ENCODE results near the gene PFN4. TPM values are rescaled to one million over a fixed set of nuclear protein-coding genes. Genes with fewer than 3 reads are reported as not detected.

The PFN4 gene
- polyA plus RNA-seq, 1 donor from 2014 or later = not detected

DNA sequence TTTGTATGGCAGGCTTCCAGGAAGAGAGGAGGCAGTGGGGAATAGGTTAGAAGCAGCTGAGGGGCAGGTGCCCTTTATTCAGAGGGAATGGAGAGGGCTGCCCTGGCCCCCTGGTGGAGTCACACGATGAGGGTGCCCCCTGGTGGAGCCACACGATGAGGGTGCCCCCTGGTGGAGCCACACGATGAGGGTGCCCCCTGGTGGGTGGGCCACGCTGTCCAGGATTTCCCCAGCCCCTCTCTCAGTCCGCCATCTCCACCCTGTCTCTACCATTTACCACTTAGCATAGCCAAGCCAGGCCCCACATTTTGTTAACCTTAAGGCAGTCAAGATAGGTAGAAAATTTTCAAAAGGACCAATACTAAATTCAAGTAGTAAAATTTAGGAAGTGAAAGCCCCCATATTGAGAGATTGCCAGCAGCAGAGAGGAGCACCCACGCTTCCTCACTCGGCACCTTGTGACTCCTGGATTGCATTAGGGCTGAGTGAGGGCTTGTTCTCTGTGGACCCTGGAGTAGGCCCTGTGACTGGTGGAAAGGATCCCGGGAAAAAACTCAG, 41.4 kb upstream of the PFN4 start:
- no peaks in the 10 kb centered on the region for H3F3A ChIP-seq (ENCODE audit: insufficient read depth, low read length, poor library complexity, severe bottlenecking)
- H2AFZ ChIP-seq (ENCODE audit: low read depth, low read length) = no peak overlapping the region
- no peaks in the 10 kb centered on the region for H3K79me2 ChIP-seq (replicated peaks; ENCODE audit: insufficient read depth, low read length)
- no peak overlapping the region for H3K9ac ChIP-seq (ENCODE audit: low read length)
- H3K4me2 ChIP-seq (ENCODE audit: low read length) = no peak overlapping the region
- H3K36me3 ChIP-seq (ENCODE audit: insufficient read depth, low read length) = no peaks in the 10 kb centered on the region
- no peaks in the 10 kb centered on the region for H3K27me3 ChIP-seq (ENCODE audit: insufficient read depth, low read depth, low read length)
- H3K4me3 ChIP-seq (ENCODE audit: low read length) = no peak overlapping the region
- no peaks in the 10 kb centered on the region for H4K20me1 ChIP-seq (ENCODE audit: insufficient read depth)
- H3K9me2 ChIP-seq (ENCODE audit: insufficient read depth, low read length) = no peaks in the 10 kb centered on the region
- peaks cover 3% of the 10 kb centered on the region for H3K9me3 ChIP-seq (ENCODE audit: low read length)
- H3K27ac ChIP-seq (ENCODE audit: low read length) = no peak overlapping the region
- TF ChIP-seq POLR2AphosphoS5 (IDR thresholded peaks at IDR 0.05) (no peak), SMC3 (conservative IDR thresholded peaks at IDR 0.05; ENCODE audit: poor library complexity) (no peak), EP300 (conservative IDR thresholded peaks at IDR 0.05; ENCODE audit: poor library complexity, severe bottlenecking) (no peak), EZH2 (IDR thresholded peaks at IDR 0.05; ENCODE audit: borderline replicate concordance, insufficient read depth, low read length, poor library complexity, severe bottlenecking) (no peak)
- TF ChIP-seq, protein P1, sequence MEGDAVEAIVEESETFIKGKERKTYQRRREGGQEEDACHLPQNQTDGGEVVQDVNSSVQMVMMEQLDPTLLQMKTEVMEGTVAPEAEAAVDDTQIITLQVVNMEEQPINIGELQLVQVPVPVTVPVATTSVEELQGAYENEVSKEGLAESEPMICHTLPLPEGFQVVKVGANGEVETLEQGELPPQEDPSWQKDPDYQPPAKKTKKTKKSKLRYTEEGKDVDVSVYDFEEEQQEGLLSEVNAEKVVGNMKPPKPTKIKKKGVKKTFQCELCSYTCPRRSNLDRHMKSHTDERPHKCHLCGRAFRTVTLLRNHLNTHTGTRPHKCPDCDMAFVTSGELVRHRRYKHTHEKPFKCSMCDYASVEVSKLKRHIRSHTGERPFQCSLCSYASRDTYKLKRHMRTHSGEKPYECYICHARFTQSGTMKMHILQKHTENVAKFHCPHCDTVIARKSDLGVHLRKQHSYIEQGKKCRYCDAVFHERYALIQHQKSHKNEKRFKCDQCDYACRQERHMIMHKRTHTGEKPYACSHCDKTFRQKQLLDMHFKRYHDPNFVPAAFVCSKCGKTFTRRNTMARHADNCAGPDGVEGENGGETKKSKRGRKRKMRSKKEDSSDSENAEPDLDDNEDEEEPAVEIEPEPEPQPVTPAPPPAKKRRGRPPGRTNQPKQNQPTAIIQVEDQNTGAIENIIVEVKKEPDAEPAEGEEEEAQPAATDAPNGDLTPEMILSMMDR (IDR thresholded peaks at IDR 0.05; ENCODE audit: poor library complexity, severe bottlenecking) = no peak

DNA sequence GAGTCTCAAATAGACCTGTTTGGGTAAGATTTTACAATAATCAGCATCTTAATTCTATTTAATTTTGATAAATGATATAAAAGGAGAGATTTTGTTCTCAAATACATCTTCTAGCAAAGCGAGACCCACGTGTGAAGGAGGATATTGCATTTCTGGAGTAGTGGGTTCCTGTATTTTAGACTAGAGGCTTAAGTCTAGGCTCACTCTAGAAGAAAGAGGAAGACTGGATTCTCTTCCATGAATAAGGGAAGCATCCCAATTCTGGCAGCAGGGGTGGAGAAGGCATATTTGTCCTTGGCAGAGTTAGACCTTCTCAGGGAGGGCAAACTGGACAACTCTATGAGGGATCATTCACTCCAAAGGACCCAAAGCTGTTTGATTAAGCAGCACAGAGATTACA, 40.5 kb upstream of the PFN4 start:
- H3K36me3 ChIP-seq (ENCODE audit: insufficient read depth, low read length) = no peaks in the 10 kb centered on the region
- TF ChIP-seq EP300 (conservative IDR thresholded peaks at IDR 0.05; ENCODE audit: poor library complexity, severe bottlenecking) = no peak
- TF ChIP-seq RAD21 (conservative IDR thresholded peaks at IDR 0.05) = no peak
- TF ChIP-seq MXI1 (conservative IDR thresholded peaks at IDR 0.05; ENCODE audit: poor library complexity, severe bottlenecking) = no peak
- TF ChIP-seq, protein P2, sequence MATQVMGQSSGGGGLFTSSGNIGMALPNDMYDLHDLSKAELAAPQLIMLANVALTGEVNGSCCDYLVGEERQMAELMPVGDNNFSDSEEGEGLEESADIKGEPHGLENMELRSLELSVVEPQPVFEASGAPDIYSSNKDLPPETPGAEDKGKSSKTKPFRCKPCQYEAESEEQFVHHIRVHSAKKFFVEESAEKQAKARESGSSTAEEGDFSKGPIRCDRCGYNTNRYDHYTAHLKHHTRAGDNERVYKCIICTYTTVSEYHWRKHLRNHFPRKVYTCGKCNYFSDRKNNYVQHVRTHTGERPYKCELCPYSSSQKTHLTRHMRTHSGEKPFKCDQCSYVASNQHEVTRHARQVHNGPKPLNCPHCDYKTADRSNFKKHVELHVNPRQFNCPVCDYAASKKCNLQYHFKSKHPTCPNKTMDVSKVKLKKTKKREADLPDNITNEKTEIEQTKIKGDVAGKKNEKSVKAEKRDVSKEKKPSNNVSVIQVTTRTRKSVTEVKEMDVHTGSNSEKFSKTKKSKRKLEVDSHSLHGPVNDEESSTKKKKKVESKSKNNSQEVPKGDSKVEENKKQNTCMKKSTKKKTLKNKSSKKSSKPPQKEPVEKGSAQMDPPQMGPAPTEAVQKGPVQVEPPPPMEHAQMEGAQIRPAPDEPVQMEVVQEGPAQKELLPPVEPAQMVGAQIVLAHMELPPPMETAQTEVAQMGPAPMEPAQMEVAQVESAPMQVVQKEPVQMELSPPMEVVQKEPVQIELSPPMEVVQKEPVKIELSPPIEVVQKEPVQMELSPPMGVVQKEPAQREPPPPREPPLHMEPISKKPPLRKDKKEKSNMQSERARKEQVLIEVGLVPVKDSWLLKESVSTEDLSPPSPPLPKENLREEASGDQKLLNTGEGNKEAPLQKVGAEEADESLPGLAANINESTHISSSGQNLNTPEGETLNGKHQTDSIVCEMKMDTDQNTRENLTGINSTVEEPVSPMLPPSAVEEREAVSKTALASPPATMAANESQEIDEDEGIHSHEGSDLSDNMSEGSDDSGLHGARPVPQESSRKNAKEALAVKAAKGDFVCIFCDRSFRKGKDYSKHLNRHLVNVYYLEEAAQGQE (IDR thresholded peaks at IDR 0.05; ENCODE audit: borderline replicate concordance) = no peak
- no peak for TF ChIP-seq TAF1 (IDR thresholded peaks at IDR 0.05; ENCODE audit: low read depth)
- TF ChIP-seq, protein P1 (IDR thresholded peaks at IDR 0.05; ENCODE audit: poor library complexity, severe bottlenecking) = no peak
- TF ChIP-seq POLR2AphosphoS5 (IDR thresholded peaks at IDR 0.05) = no peak
- TF ChIP-seq SMC3 (conservative IDR thresholded peaks at IDR 0.05; ENCODE audit: poor library complexity) = no peak
- no peak for TF ChIP-seq EZH2 (IDR thresholded peaks at IDR 0.05; ENCODE audit: borderline replicate concordance, insufficient read depth, low read length, poor library complexity, severe bottlenecking)
- H3K27me3 ChIP-seq (ENCODE audit: insufficient read depth, low read depth, low read length) = no peaks in the 10 kb centered on the region

More for the DNA sequence above, 40.5 kb upstream of the PFN4 start:
- no peak overlapping the region for H3K9ac ChIP-seq (ENCODE audit: low read length)
- H4K20me1 ChIP-seq (ENCODE audit: insufficient read depth) = no peaks in the 10 kb centered on the region
- no peak overlapping the region for H3K27ac ChIP-seq (ENCODE audit: low read length)
- H3K4me3 ChIP-seq (ENCODE audit: low read length) = no peak overlapping the region
- H2AFZ ChIP-seq (ENCODE audit: low read depth, low read length) = no peak overlapping the region
- H3K9me2 ChIP-seq (ENCODE audit: insufficient read depth, low read length) = no peaks in the 10 kb centered on the region
- H3K79me2 ChIP-seq (replicated peaks; ENCODE audit: insufficient read depth, low read length) = no peaks in the 10 kb centered on the region
- H3K4me2 ChIP-seq (ENCODE audit: low read length) = no peak overlapping the region
- peaks cover 3% of the 10 kb centered on the region for H3K9me3 ChIP-seq (ENCODE audit: low read length)
- H3F3A ChIP-seq (ENCODE audit: insufficient read depth, low read length, poor library complexity, severe bottlenecking) = no peaks in the 10 kb centered on the region

Measured in neural cell (in vitro differentiated cells).